CD4-positive, alpha-beta T cell (primary cell): ENCODE measurements around the gene SMOC2. TPM values are rescaled to one million over a fixed set of nuclear protein-coding genes. Genes with fewer than 3 reads are reported as not detected.

Source experiments
- ATAC-seq: fragments of 200-7000 bp; cut with Tn5 transposase; one replicate; pipeline ENCODE4 v1.10.0; 2022; ENCODE audit warnings: mild to moderate bottlenecking; ENCODE audit not compliant: poor library complexity
- CTCF ChIA-PET: fragments of 350-600 bp; sonication (Branson Sonifier 250); formaldehyde crosslinking; loops from one replicate; lab custom pipeline; 2021; ENCODE audit warnings: antibody characterized with exemption, inconsistent platforms; lab: Charles Lee
- POLR2A ChIA-PET: fragments of 350-600 bp; sonication (Branson Sonifier 250); formaldehyde crosslinking; loops from one replicate; lab custom pipeline; 2021; ENCODE audit warnings: antibody characterized with exemption, inconsistent platforms; lab: Charles Lee
- DNase-seq, 14 experiments: peaks; one replicate each; pipeline ENCODE4 v3.0.0-alpha.2; 2013 to 2020; ENCODE audit warnings: mixed read lengths in 2 of 14
- H3K27ac ChIP-seq, 2 donors: one replicate each; pipeline versions ENCODE4 v1.5.1 to v1.7.0; 2013; ENCODE audit warnings: low read length in 2 of 2, low read depth in 1 of 2, mild to moderate bottlenecking in 1 of 2
- H3K27me3 ChIP-seq, 2 experiments: 1 replicate in 1 of 2; 2 replicates in 1 of 2; pipeline versions ENCODE4 v1.6.1 to v1.7.0; 2013; ENCODE audit warnings: low read length in 2 of 2, control low read depth in 1 of 2, mild to moderate bottlenecking in 1 of 2, moderate library complexity in 1 of 2; ENCODE audit not compliant: insufficient read depth in 2 of 2, control insufficient read depth in 1 of 2
- H3K36me3 ChIP-seq: one replicate; pipeline ENCODE4 v1.6.1; 2013; ENCODE audit warnings: low read length, control low read depth; ENCODE audit not compliant: insufficient read depth
- H3K4me1 ChIP-seq: one replicate; pipeline ENCODE4 v1.6.1; 2013; ENCODE audit warnings: low read length, control low read depth; ENCODE audit not compliant: insufficient read depth
- H3K4me3 ChIP-seq: one replicate; pipeline ENCODE4 v1.5.1; 2013; ENCODE audit warnings: mild to moderate bottlenecking, low read length, moderate library complexity
- H3K9me3 ChIP-seq, 2 experiments: 1 replicate in 1 of 2; 2 replicates in 1 of 2; pipeline versions ENCODE4 v1.6.1 to v1.7.0; 2013; ENCODE audit warnings: low read length in 2 of 2, mild to moderate bottlenecking in 2 of 2, control low read depth in 1 of 2, moderate library complexity in 1 of 2; ENCODE audit not compliant: control insufficient read depth in 1 of 2, insufficient read depth in 1 of 2
- H3K27ac Mint-ChIP-seq: one replicate; pipeline ENCODE4 v1.8.0; 2020; ENCODE audit warnings: mixed read lengths
- H3K27me3 Mint-ChIP-seq: one replicate; pipeline ENCODE4 v1.8.0; 2021; ENCODE audit warnings: mixed read lengths
- H3K36me3 Mint-ChIP-seq: one replicate; pipeline ENCODE4 v1.8.0; 2021; ENCODE audit warnings: low read depth, mixed read lengths
- H3K4me1 Mint-ChIP-seq: one replicate; pipeline ENCODE4 v1.8.0; 2021; ENCODE audit warnings: low read depth, mixed read lengths
- H3K4me3 Mint-ChIP-seq: one replicate; pipeline ENCODE4 v1.8.0; 2020; ENCODE audit warnings: mild to moderate bottlenecking, mixed read lengths
- H3K9me3 Mint-ChIP-seq: one replicate; pipeline ENCODE4 v1.8.0; 2020; ENCODE audit warnings: mixed read lengths
- CTCF ChIP-seq: fragments of 200-600 bp; IDR thresholded peaks from one replicate; pipeline ENCODE4 v1.8.0; 2022; ENCODE audit warnings: antibody characterized with exemption, mild to moderate bottlenecking
- intact Hi-C, 2 experiments: fragments of 100-400 bp; cut with DNase I in 1 of 2; cut with micrococcal nuclease in 1 of 2; formaldehyde crosslinking; loops; one replicate each; pipeline versions ENCODE4 v1.15.1 to v1.9.0; 2023 to 2025; cut with DNase I, micrococcal nuclease
- total RNA-seq, 174 experiments: library from RNA in 2 of 174; stranded (reverse) in 2 of 174; gene quantifications; one replicate each; pipeline ENCODE4 v1.2.3 and lab custom pipeline; 2021 to 2026

SMOC2 gene
- total RNA-seq, 2 experiments from 2014 or later, result not detected

- Histone ChIP-seq H3K9me3 (no peaks in the 10 kb centered on the region), H3K4me3 (no peak overlapping the region), H3K36me3 (no peaks in the 10 kb centered on the region), H3K27ac (no peak overlapping the region), H3K27me3 (no peaks in the 10 kb centered on the region), H3K4me1 (no peaks in the 10 kb centered on the region)
- no peaks in the 10 kb centered on the region for H3K9me3 Mint-ChIP-seq
- intact Hi-C loops, result no loop called here
- POLR2A ChIA-PET, result no interaction called here
- H3K4me1 Mint-ChIP-seq, result no peaks in the 10 kb centered on the region
- no peaks in the 10 kb centered on the region for H3K27me3 Mint-ChIP-seq
- H3K4me3 Mint-ChIP-seq, result no peak overlapping the region
- DNase-seq (no peak), ATAC-seq (no peak)
- H3K27ac Mint-ChIP-seq, result no peak overlapping the region
- no peak for TF ChIP-seq CTCF
- H3K36me3 Mint-ChIP-seq, result no peaks in the 10 kb centered on the region
- CTCF ChIA-PET, result no interaction called here
Observed at GRCh38 chr6:168497381-168497780, 56.4 kb downstream of the SMOC2 start.

GRCh38 chr6:168498161-168498843, 57.3 kb downstream of the SMOC2 start:
- Mint-ChIP-seq H3K36me3 (no peaks in the 10 kb centered on the region), H3K9me3 (no peaks in the 10 kb centered on the region), H3K27ac (no peak overlapping the region), H3K4me3 (no peak overlapping the region), H3K4me1 (no peaks in the 10 kb centered on the region), H3K27me3 (no peaks in the 10 kb centered on the region)
- ATAC-seq, result no peak
- Histone ChIP-seq H3K4me3 (no peak overlapping the region), H3K36me3 (no peaks in the 10 kb centered on the region), H3K27ac (no peak overlapping the region), H3K4me1 (no peaks in the 10 kb centered on the region), H3K27me3 (no peaks in the 10 kb centered on the region), H3K9me3 (no peaks in the 10 kb centered on the region)
- no peak for TF ChIP-seq CTCF
- intact Hi-C loops, result no loop called here
- ChIA-PET POLR2A (no interaction called here), CTCF (no interaction called here)
- DNase-seq, result no peak

- Histone ChIP-seq H3K4me1 (no peaks in the 10 kb centered on the region), H3K27me3 (no peaks in the 10 kb centered on the region), H3K9me3 (no peaks in the 10 kb centered on the region), H3K36me3 (no peaks in the 10 kb centered on the region), H3K4me3 (no peak overlapping the region), H3K27ac (no peak overlapping the region)
- no peak for TF ChIP-seq CTCF
- no peaks in the 10 kb centered on the region for H3K9me3 Mint-ChIP-seq
- H3K4me1 Mint-ChIP-seq, result no peaks in the 10 kb centered on the region
- ChIA-PET POLR2A (no interaction called here), CTCF (no interaction called here)
- no peak overlapping the region for H3K27ac Mint-ChIP-seq
- ATAC-seq, result no peak
- no peaks in the 10 kb centered on the region for H3K27me3 Mint-ChIP-seq
- H3K4me3 Mint-ChIP-seq, result no peak overlapping the region
- intact Hi-C loops, result no loop called here
- H3K36me3 Mint-ChIP-seq, result no peaks in the 10 kb centered on the region
- no peak for DNase-seq
Observed at GRCh38 chr6:168499045-168499650, 58.2 kb downstream of the SMOC2 start.
